Inflammatory macrophage (primary cell): ENCODE results near the gene ZNF629.

Source experiments
- DNase-seq, 2 donors: peaks; one replicate each; pipeline ENCODE4 v3.0.0-alpha.2; 2020 to 2022

ZNF629 gene

DNA sequence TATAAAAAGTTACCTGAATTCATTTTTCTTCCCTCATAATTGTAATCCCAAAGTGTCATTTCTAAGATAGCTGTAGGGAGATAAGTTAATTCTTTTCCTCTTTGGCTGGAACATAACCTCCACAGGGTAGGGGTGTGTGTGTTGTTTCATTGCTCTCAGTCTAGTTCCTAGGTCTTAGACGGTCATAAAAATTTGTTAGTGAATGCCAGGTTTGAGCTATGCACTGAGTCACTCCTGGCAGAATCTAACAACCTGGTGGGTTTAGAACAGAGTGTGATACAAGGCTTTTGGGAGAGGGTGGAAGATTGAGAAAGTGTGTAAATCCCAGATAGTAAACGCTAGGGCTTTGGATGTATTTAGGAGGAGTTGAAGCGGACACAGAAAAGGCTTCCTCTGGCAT, 39.7 kb downstream of the ZNF629 start:
- DNase-seq, result no peak

GRCh38 chr16:30746638-30747175, 40.3 kb downstream of the ZNF629 start:
- peak; percentile 25 to 32 for DNase-seq

GRCh38 chr16:30745082-30745481, 41.9 kb downstream of the ZNF629 start:
- DNase-seq, result no peak

- DNase-seq, result no peak
Measured at GRCh38 chr16:30744183-30744582, 42.8 kb downstream of the ZNF629 start.

- DNase-seq, result no peak
Measured at GRCh38 chr16:30743716-30744115, 43.3 kb downstream of the ZNF629 start.

DNA sequence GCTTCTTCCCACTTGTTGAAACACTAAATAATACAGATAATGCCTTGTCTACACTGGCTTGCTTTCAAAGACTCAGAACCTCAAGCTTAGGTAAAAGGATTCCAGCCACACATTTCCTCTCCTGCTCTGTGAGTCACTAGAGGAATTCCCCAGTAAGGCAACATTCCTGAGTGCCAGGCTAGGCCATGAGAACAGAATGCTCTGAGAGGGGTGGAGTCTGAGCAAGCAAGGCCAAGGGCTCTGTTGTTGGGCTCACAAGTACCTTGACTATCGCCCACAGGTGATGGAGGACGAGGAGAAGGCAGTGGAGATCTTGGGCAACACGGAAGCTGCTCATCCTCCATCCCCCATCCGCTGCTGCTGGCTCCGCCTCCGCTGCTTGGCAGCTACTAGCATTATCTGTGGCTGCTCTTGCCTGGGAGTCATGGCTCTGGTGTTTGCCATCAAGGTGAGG, 45.5 kb downstream of the ZNF629 start:
- DNase-seq, result no peak

- DNase-seq, result no peak
Measured at GRCh38 chr16:30740364-30741251, 46.4 kb downstream of the ZNF629 start.

DNA sequence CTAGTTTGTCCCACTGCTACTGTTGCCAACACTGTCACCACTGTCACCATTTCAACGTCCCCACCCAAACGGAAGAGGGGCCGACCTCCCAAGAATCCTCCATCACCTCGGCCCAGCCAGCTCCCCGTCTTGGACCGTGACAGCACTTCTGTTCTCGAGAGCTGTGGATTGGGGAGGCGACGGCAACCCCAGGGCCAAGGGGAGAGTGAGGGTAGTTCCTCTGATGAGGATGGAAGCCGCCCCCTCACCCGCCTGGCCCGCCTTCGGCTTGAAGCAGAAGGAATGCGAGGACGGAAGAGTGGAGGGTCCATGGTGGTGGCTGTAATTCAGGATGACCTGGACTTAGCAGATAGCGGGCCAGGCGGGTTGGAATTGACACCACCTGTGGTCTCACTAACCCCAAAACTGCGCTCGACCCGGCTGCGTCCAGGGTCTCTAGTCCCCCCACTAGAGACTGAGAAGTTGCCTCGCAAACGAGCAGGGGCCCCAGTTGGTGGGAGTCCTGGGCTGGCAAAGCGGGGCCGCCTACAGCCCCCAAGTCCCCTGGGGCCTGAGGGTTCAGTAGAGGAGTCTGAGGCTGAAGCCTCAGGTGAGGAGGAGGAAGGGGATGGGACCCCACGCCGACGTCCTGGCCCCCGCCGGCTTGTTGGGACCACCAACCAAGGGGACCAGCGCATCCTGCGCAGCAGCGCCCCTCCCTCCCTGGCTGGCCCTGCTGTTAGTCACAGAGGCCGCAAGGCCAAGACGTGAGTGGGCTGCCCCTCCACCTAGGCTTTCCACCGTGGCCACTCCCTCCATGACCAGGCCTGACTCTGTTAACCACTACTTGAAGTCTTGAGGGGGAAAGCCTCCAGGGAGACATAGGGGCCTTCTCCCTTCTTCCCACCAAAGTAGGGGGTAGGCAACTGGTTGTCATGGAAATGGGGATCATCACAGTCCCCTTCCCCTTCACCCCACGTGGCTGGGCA, 47.7 kb downstream of the ZNF629 start:
- no peak for DNase-seq

DNA sequence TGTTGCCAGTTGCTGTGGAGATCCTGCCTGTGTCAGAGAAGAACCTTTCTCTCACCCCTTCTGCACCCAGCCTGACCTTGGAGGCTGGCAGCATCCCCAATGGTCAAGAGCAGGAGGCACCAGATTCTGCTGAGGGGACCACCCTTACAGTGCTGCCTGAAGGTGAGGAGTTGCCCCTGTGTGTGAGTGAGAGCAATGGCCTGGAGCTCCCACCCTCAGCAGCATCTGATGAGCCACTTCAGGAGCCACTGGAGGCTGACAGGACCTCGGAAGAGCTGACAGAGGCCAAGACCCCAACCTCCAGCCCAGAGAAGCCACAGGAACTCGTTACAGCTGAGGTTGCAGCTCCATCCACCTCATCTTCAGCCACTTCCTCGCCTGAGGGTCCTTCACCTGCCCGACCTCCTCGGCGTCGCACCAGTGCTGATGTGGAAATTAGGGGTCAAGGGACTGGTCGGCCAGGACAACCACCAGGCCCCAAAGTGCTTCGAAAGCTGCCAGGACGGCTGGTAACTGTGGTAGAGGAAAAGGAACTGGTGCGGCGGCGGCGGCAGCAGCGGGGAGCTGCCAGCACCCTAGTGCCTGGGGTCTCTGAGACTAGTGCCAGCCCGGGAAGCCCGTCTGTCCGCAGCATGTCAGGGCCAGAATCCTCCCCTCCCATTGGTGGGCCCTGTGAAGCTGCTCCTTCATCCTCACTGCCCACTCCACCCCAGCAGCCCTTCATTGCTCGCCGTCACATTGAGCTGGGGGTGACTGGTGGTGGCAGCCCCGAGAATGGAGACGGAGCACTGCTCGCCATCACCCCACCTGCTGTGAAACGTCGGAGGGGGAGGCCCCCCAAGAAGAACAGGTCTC, 49.0 kb downstream of the ZNF629 start:
- no peak for DNase-seq

DNA sequence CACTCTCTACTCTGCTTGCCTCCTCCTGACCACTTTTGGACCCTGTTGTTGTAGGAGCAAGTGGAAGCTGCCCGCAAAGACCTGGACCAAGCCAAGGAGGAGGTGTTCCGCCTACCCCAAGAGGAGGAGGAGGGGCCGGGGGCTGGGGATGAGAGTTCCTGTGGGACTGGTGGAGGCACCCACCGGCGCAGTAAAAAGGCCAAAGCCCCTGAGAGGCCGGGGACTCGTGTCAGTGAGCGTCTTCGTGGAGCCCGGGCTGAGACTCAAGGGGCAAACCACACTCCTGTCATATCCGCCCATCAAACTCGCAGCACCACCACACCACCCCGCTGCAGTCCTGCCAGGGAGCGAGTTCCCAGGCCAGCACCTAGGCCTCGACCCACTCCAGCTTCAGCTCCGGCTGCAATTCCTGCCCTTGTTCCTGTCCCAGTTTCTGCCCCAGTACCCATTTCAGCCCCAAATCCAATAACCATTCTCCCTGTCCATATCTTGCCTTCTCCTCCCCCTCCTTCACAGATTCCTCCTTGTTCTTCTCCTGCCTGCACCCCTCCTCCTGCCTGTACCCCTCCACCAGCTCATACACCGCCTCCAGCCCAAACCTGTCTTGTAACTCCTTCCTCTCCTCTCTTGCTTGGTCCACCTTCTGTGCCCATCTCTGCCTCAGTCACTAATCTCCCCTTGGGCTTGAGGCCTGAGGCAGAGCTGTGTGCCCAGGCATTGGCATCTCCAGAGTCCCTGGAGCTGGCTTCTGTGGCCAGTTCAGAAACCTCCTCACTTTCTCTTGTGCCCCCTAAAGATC, 49.8 kb downstream of the ZNF629 start:
- no peak for DNase-seq

DNA sequence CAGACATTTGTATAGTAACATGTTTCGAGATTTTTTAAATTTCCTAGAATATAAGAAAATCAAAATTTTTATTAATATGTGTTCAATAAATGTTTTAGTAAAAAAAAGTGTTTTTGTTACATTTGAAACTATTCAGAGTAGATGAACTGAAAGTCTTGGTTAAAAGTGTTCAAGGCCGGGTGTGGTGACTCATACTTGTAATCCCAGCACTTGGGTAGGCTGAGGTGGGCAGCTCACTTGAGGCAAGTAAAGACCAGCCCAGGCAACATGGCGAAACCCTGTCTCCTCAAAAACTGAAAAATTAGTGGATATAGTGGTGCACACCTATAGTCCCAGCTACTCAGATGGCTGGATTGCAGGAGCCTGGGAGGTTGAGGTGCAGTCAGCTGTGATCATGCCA, 55.6 kb downstream of the ZNF629 start:
- no peak for DNase-seq

- peak; percentile 65 to 74 for DNase-seq
Measured at GRCh38 chr16:30728899-30729672, 57.9 kb downstream of the ZNF629 start.
